GDM1 (cell line): Measurements from ENCODE around the gene CYSLTR1.
A peak's percentile ranks its signal among the peaks of the same experiment; 100 is the strongest.
"Not testable (repeated sequence)": the region's sequence is repeated elsewhere in the genome, so short reads cannot be mapped to it uniquely, and the experiment has no call there.

Experiments
- DNase-seq: peaks from one replicate; lab custom pipeline; 2025; lab: John Stamatoyannopoulos, UW

Gene CYSLTR1, protein sequence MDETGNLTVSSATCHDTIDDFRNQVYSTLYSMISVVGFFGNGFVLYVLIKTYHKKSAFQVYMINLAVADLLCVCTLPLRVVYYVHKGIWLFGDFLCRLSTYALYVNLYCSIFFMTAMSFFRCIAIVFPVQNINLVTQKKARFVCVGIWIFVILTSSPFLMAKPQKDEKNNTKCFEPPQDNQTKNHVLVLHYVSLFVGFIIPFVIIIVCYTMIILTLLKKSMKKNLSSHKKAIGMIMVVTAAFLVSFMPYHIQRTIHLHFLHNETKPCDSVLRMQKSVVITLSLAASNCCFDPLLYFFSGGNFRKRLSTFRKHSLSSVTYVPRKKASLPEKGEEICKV

DNA sequence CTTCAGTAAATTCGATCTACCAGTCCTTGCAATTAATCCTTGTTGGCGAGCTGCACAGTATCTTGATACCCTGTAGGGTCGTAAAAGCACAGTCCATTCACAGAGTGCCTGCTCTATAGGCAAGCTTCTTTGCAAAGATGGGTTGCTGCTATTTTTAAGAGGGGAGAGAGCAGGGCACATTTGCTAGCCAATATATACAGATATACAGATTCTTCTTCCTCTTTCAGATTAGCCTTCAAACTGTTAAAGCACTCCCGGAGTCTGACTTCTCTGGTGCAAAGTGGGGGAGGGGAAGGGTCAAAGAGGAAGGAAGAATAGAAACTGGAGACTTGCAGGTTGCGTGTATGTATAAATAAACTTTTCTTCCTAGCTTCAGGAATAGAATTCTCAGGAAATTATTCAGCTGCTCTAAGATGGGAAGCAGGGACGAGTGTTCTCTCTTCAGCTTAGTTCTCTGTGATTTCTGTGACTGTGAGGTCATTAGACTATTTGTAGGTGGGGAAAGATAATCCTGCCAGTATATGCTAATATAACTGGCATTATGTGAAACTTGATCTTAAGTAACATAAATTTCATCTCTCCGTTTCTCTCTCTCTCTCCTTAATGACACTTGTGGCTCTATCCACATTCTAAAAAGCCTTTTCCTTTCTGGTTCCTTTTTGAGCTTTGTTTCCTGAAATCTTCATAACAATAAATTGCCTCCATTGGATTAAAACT lies at the start of gene CYSLTR1:
Gene CYSLTR1, minus strand, starts transcription at position 242 of the 717 bp plus-strand sequence. CDS start 53,865 bp downstream, outside the sequence.
- peak; percentile 64 for DNase-seq

DNA sequence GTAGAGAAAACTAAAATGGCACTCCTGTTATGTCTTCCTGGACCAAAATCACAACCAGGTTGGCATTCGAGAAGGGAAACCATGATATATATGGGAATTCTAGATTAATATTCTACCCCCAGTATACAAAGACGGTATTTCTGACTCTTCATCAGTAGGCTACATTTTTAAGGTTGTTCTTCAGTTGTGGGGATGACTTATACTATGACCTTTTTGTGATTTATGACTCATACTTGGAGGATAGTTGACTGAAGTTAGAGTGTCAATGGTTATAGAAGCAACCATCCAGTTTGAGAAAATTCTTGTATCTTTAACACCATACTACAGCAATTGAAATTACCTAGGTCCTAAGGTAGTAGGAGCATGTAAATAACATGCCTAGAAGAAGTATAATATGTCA lies 49.8 kb upstream of the CYSLTR1 start:
- no peak for DNase-seq

DNA sequence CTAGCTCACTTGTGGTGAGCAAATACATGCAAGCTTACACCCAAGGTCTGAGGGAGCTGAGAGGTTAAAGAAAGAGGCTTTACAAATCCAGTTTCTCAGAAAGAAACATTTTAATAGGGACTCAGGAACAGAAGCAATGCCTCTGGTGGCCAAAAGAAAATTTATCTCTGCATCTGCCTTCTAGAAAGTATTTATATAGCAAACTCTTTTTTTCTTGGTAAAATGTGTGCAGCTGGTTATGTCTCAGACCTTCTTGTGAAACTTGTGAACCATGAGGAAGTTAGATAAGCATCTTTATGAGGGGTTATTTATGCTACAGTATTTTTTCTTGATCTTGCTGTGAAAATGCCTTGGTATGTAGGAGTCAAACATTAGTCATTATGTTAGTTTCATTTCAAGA lies 48.5 kb upstream of the CYSLTR1 start:
- DNase-seq: no peak

DNA sequence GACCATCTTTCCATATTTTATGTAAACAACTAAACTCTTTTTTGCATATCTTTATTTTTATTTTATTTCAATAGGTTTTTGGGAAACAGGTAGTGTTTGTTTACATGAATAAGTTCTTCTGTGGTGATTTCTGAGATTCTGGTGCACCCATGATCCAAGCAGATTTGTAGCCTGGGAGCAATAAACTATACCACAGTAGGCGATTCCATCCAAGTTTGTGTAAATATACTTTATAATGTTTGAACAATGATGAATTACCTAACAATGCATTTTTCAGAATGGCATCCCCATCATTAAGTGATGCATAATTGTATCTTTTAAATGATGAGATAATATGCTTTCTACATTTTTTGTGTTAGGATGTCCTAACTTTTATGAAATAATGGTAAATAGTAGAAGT lies 39.2 kb upstream of the CYSLTR1 start:
- no peak for DNase-seq

DNA sequence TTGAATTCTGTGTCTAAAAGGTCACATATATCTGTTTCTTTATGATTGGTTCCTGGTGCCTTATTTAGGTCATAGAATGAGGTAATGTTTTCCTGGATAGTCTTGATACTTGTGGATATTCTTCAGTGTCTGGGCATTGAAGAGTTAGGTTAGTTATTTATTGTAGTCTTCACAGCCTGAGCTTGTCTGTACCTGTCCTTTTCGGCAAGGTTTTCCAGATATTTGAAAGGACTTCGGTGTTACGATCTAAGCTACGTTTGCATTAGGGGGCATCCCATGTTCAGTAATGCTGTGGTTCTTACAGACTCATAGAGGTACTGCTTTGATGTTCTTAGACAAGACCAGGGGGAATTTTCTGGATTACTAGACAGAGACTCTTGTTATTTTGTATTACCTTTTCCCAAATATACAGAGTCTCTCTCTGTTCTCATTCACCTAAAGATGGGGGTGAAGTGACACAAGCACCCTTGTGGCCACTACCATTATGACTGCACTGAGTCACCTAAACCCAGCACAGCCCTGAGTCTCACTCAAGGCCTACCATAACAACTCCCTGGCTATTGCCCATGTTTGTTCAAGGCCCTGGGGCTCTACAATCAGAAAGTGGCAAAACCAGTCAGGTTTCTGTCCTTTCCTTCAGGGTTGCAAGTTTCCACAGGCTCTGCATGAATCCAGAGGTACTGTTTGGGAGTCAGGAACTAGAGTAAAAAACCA lies 30.1 kb upstream of the CYSLTR1 start:
- DNase-seq: no peak

DNA sequence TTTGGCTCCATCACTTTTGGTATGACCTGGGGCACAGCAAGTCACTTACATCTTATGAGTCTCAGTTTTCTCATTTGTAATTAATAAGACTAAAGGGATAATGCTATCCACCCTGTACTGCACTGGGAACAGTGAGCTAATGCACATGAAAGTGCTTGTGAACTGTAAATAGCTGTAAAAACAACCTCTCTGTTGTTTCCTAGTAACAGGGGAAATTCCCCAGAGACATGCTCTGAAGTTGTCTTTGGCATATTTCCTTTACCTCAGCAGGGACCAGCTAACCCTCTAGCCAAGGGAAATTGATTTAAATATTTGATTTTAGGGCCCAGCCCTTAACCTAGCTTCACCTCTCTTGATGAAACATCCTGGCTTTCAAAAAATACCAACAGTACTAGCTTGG lies 6.1 kb upstream of the CYSLTR1 start:
- no peak for DNase-seq

DNA sequence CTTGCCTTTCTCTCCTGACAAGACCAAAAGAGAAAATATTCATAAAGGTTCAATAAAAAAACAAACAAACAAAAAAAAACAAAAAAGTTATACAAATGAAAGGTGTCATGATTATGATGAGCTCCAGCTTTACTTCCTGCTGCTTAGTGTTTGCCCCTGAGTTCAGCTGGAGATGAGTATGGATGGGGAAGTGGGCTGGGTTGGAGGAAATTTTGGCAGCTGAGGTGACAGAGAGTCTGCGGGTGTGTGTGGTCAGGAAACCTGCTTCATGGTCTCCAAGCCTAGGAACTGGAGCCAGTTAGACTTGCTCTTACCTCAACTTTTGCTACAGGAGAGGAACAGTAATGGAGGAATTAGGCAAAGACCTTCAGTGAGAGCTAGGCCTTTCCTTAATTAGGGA lies 4.3 kb upstream of the CYSLTR1 start:
- peak; percentile 78 for DNase-seq

DNA sequence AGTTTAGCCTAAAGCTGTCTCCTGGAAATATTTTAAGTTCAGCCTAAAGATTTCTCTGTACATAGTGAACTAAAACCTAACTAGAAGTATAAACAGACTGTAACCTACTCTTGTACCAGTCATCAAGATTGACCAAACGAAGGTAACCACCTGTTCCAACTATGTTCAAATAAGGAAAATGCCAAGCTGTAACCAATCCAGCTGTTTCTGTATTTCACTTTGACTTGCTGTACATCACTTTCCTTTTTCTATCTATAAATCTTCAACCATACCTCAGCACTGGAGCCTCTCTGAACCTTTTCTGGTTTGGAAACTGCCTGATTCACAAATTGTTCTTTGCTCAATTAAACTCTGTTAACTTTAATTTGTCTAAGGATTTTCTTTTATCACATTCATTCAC lies 3.1 kb upstream of the CYSLTR1 start:
- DNase-seq: no peak

DNA sequence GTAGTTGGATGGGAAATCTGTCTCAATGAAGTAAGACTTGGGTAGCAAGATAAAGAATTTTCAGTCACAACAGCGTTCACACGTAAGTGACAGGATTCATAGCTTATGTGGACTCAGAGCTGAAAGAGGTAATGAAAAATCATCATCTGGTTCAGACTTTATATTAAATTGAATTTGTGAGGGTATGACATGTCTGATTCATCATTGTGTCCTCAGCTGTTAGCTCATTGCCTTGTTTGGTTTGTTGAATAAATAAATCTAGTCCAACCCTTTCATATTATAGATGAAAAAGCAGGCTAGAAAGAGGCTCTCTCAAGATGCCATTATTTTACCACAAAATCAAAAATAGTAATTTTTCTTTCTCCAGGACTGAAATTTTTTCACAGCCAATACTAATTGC lies 2.7 kb upstream of the CYSLTR1 start:
- no peak for DNase-seq

DNA sequence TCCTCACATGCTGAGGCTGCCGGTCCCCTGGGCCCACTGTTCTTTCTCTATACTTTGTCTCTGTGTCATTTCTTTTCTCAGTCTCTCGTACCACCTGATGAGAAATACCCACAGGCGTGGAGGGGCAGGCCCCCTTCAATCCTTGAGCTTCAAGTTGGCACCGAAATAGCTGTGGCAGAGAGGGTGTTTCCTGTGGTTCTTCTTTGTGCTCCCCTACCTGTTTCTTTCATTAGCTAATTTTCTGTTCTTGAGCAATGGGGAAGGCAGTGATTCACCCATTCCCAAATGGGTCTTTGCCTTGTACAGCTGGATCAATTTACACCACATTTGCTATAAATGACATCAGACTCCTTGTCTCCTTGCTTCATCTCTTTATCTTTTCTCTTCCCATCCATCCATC lies 2.1 kb upstream of the CYSLTR1 start:
- DNase-seq: no peak

DNA sequence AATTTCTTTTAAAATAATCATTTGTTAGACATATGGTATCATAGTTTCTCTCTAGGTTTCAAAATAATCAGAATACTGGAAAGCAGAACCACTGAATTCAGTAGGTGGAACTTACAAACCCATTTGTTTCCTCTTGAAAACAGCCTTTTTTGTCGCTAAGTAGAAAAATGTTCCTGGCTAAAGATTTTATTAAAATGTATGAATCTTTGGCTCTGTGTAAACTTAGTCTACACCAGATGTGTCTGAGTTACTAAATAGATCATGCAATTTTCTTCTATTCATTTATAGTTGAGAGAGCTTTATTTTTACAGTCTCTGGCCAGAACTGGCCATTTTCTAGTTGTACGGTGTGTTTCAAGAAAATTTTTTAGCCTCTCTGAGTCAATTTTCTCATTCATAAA lies 1.0 kb downstream of the CYSLTR1 start:
- DNase-seq: no peak

DNA sequence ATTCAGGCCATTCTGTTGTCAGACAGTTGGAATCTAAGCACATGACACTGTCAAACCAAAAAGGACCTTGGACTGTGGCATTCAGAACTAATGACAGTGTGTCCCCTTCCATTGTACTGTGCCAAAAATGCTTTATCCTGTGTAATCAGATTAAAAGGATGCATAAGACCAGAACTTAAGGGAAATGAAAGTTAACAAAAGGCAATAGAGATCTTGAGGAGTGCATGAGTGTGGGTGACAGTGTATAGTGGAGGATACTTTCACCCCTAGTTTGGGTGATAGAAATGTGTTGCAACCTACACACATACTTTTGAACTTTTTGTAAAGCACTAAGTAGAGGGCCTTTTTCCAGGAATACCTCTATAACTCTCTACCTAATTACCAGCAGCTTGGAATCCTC lies 4.5 kb downstream of the CYSLTR1 start:
- DNase-seq: no peak

DNA sequence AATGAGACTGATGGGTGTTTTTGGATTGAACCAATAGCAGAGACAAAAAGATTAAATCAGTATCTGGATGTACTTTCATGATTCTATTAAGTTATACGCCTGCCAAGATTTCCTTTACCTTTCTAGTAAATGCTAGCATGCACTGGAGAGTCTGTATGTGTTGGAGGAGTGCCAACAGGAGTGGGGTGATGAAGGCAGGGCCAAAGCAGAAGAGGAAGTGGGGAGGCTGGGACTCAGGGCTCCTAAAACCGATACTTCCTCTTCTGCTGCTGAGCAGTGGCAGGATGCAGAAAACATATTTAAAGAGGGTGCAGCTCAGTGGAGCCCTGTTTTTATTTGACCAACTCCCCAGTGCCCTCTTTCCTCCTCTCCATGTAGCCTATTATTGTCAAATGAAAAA lies 5.6 kb downstream of the CYSLTR1 start:
- peak; percentile 93 for DNase-seq

DNA sequence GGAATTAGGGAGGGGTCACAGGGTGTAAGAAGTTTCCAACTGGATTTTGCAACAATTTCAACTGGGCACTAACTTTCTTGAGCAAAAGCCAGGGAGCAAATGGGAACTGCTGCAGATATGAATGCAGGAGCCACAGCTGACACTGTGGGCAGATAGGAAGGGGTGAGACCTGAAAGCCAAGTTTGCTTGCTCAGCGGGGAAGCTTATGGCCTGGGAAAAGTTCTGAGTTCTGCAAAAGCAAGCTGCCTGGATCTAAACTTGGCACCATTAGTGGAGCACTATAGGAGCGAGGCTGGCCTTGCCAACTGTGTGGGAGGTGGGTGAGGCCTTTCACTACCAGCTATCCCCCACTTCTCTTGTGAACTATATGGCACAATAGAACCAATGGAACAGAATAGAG lies 11.1 kb downstream of the CYSLTR1 start:
- DNase-seq: no peak

DNA sequence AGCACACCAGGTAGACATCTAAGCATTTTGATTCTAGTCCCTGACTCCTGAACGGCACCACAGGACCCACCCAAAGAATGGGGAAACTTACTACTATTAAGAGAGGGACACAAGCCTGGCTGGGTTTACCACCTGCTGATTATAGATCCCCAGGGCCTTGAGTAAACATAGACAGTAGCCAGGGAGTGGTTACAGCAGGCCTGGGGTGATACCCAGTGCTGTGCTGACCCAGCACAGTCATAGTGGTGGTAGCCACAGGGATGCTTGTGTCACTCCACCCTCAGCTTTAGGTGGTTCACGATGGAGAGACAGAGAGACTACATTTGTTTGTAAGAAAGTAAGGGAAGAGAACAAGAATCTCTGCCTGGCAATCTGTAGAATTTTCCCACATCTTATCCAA lies 11.7 kb downstream of the CYSLTR1 start:
- DNase-seq: no peak

DNA sequence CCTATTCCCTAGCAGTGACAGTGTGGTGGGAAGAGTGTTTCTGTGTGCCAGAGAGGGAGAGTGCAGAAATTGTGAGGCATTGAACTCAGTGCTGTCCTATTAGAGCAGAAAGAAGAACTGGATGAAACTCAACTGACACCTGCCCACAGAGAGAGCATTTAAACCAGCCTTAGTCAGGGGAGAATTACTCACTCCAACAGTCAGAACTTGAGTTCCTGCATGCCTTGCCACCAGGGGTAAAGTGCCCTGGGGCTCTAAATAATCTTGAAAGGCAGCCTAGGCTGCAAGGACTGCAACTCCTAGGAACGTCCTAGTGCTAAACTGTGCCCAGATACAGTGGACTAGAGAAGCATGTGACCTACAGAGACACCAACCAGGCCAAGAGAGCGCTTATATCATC lies 12.8 kb downstream of the CYSLTR1 start:
- DNase-seq: peak; percentile 19

DNA sequence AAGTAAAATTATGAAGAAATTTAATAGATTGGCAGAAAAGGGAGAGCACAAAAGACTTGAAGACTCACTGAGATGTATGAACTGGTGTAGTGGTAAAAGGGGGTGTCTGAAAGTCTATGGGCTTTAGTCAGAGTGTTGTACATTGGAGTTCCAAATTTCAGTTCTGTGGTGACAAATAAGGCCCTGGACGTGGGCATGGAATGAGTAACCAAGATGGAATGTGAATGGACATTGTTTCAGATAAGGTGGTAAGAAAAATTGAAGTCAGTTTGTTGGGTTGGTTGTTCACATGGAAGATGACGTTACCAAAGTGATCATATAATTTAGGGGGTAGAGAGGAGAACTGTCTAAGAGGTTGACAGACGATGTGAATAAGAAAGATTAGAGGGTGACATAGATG lies 13.9 kb downstream of the CYSLTR1 start:
- DNase-seq: no peak

DNA sequence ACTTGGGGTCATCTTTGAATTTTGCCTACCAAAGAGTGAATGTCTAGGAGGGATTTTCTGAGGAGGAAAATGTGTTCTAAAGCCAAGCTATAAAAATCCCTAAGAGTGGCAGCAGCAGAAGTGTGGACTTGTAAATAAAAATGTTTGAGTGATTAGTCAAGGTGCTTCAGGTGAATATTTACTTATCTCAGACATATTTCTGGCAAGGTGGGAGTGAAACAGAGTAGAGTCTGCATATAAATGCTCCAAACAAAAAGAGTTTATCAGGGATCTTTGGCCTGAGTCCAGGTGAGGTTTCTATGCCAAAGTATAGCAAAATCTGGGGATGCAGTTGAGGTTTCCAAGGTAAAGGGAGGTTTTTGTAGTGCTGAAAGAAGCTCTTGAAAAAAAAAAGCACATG lies 19.7 kb downstream of the CYSLTR1 start:
- no peak for DNase-seq

DNA sequence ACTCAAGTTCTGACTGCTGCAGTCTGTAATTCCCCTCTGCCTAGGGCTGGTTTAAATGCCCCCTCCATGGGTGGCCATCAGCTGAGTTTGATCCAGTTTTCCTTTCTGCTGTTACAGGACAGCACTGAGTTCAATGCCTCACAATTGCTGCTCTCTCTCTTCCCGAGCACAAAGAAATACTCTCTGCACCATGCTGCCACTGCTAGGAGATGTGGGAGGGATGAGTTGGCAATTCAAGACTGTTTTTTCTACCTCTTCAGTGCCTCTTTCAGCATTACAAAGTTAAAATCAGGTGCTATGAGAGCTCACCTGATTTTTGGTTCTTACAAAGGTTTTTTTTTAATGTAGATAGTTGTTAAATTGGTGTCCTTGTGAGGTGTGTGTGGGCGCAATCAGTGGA lies 24.3 kb downstream of the CYSLTR1 start:
- no peak for DNase-seq

DNA sequence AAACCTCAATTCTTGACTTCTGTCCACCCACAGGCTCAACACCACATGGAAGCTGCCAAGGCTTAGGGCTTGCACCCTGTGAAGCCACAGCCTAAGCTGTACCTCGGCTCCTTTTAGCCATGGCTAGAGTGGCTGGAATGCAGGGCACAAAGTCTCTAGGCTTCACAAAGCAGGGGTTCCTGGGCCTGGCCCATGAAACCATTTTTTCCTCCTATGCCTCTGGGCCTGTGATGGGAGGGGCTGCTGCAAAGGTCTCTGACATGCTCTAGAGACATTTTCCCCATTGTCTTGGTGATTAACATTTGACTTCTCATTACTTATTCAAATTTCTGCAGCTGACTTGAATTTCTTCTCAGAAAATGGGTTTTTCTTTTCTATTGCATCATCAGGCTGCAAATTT lies 26.5 kb downstream of the CYSLTR1 start:
- not testable (repeated sequence) for DNase-seq

DNA sequence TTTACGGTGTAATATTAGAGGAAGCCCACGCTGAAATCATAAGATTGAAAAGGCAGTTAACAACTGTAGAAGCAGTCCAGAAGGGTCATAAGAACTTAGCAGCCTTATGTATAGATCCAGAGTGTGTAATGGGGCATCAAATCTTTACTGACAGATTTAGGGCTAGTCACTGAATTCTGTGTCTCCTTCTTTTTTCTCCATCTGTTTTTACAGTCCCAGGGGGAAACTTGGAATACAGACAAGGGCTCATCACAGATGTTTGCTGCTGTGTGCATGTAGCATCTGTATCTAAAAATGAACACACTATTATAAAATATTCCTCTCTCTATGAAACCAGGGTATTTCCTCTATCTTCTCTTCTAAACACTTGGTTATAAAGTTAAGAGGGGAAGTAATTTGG lies 43.9 kb downstream of the CYSLTR1 start:
- no peak for DNase-seq

DNA sequence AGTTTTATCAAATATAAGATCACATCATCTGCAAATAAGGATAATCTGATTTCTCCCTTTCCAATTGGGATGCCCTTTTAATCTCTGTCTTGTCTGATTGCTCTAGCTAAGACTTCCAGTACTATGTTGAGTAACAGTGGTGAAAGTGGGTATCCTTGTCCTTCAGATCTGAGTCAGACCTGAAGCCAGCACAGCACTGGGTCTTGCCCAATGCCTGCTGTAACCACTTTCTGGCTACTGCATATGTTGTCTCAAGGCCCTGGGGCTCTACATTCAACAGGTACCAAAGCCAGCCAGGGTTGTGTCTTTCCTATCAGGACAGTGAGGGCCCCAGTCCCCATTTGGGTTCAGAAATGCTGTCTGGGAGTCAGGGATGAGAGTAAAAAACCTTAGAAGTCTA lies 90.3 kb downstream of the CYSLTR1 start:
- DNase-seq: no peak

DNA sequence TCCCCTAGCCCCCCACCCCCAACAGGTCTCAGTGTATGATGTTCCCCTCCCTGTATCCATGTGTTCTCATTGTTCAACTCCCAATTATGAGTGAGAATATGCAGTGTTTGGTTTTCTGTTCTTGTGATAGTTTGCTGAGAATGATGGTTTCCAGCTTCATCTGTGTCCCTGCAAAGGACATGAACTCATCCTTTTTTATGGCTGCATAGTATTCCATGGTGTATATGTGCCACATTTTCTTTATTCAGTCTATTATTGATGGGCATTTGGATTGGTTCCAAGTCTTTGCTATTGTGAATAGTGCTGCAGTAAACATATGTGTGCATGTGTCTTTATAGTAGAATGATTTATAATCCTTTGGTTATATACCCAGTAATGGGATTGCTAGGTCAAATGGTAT lies 101.4 kb downstream of the CYSLTR1 start:
- not testable (repeated sequence) for DNase-seq
